ENCODE measurements around the gene MTARC1.

The MTARC1 gene

DNA sequence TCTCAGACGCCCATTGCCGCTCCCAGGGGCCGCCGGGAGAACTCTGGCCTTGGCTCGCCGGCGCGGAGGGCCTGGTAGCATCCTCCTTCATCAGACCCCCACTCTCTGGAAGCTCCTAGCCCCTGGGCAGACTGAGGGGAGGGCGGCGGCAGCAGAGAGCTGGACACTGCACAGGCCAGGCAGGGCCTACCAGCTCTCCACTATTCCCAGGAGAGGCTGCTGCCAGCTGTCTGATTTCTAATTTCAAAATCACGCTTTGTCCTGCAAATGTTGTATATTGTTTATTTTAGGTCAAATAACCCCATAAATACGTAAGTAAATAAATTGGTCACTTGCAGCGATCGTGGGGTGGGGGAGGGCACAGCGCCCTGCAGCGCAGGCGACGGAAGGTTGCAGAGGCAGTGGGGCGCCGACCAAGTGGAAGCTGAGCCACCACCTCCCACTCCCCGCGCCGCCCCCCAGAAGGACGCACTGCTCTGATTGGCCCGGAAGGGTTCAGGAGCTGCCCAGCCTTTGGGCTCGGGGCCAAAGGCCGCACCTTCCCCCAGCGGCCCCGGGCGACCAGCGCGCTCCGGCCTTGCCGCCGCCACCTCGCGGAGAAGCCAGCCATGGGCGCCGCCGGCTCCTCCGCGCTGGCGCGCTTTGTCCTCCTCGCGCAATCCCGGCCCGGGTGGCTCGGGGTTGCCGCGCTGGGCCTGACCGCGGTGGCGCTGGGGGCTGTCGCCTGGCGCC, at the start of gene MTARC1:
Gene MTARC1, plus strand, starts transcription at position 577 of the 732 bp plus-strand sequence. Its CDS starts 32 bp downstream, at position 609.
- peak; percentile 74 to 89 for DNase-seq

DNA sequence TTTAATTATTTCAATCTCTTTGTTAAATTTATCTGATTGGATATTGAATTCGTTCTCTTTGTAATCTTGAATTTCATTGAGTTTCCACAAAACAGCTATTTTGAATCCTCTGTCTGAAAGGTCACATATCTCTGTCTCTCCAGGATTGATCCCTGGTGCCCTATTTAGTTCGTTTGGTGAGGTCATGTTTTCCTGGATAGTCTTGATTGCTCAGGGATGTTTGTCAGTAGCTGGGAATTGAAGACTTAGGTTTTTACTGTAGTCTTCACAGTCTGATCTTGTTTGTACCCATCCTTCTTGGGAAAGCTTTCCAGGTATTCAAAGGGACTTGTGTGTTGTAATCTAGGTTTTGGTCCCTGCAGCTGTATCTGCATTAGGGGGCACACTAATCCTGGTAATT, 45.4 kb upstream of the MTARC1 start:
- no peak for DNase-seq

DNA sequence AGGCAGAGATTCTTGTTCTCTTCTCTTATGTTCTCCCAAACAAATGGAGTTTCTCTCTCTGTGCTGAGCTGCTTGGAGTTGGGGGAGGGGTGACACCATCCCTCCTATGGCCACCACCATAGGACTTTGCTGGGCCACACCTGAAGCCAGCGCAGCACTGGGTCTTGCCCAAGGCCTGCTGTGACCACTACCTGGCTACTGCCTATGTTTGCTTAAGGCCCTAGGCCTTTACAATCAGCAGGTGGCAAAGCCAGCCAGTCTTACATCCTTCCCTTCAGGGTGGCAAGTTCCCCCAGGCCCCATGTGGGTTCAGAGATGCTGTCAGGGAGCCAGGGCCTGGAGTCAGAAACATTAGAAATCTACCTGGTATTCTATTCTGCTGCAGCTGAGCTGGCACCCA, 44.9 kb upstream of the MTARC1 start:
- no peak for DNase-seq

DNA sequence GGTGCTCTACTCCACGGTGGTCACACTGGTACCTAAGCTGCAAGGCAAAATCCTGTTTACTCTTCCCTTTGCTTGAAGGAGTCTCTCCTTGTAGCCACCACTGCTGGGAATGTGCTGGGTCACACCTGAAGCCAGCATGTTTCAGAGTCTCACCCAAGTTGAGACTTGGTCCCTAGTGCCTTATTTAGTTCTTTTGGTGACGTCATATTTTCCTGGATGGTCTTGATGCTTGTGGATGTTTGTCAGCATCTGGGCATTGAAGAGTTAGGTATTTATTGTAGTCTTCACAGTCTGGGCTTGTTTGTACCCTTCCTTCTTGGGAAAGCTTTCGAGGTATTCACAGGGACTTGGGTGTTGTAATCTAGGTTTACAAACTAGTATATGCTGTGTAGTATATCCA, 44.2 kb upstream of the MTARC1 start:
- DNase-seq, result no peak

DNA sequence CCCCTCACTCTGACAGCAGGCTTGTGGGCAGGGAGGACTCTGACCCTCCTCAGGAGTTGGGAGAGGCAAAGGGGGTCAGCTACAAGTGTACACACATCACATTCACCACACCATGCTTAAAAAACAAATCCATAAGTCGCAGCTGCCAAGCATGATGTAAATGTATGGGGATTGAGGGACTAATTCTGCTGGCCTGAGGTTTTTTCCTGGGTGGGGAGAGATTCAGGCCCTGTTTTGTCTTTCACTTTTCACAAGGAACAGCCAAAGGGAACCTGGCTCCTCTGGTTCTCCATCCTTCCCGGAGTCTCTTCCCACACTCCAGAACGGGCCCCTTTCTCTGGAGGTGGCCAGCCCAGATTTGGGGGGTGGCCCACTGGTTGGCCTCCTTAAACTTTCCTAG, 39.9 kb upstream of the MTARC1 start:
- no peak for DNase-seq

DNA sequence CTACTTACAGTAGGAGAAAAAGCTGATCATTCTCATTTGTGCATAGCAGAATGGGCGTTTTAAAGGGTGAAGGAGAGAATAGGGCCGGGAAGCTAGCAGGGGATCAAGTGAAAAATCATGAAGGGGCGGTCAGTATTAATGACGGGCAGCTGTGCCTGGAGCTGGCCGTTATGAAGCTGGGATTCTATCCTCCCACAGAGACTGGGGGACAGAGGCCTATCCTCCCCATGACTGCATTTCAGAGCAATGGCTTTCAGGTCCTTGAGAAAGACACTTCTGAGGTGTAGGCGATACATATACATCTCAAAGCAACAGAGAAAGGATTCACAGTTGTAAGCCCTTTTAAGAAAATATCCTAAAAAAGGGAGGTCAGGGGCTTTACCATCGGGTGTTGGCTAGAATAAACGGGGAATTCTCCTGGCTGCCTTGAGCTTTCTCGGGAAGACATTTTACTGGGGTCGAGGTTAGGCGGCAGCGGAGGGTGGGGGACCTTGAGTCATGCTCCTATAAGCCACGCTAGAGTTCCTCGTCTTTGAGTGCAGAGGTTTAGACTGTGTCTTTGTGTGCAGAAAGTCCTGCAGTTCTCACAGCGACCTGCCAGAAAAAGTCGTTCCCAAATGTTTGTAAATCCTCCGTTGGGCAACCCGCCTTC, 39.1 kb upstream of the MTARC1 start:
- no peak for DNase-seq

DNA sequence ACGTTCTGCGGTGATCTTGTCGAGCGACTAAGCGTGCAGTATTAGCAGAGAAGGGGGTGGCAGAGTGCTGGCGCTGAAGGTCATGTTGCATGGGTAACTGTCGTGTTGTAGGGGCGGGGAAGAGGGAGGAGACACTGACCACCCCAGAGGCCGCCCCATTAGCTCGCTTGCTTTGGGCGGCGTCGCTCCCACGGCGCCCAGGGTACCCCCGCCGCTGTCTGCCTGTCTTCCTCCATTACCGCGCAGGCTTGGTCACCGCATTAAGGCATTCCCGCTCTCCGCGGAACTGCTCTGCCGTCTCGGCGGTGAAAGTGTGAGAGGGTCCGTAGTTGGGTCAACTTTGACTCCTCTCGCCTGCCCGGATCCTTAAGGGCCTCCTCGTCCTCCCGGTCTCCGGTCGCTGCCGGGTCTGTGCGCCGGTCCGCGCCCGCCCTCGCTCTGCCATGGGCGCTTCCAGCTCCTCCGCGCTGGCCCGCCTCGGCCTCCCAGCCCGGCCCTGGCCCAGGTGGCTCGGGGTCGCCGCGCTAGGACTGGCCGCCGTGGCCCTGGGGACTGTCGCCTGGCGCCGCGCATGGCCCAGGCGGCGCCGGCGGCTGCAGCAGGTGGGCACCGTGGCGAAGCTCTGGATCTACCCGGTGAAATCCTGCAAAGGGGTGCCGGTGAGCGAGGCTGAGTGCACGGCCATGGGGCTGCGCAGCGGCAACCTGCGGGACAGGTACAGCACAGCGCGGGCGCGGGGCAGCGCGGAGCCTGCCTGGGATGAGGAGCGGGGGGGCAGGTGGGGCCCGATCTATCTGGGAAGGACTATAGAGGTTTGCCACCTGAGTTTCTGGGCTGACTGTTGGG, 38.4 kb upstream of the MTARC1 start, which contains the start of gene MTARC2:
Gene MTARC2, plus strand, starts transcription at position 234 of the 846 bp plus-strand sequence. Its CDS starts 210 bp downstream, at position 444.
- peak; percentile 71 to 79 for DNase-seq

DNA sequence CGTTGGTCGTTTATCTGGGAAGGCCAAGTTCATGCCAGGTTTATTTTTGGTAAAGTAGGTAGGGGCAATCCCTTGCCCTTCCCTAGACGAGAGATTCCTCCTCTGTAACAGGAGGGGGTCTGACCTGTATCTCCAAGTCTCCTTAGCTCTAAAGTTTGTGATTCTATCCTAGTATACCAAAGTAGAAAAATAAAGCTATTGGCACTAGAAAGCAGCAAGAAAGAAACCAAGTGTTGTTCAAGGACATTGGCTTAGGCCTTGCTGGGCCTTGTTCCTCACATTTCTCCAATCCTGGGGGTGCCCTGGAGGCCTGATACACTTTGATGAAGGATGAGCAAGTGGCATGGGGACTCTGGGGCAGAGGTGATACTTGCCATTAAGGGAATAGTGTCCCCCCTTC, 37.8 kb upstream of the MTARC1 start:
- no peak for DNase-seq

DNA sequence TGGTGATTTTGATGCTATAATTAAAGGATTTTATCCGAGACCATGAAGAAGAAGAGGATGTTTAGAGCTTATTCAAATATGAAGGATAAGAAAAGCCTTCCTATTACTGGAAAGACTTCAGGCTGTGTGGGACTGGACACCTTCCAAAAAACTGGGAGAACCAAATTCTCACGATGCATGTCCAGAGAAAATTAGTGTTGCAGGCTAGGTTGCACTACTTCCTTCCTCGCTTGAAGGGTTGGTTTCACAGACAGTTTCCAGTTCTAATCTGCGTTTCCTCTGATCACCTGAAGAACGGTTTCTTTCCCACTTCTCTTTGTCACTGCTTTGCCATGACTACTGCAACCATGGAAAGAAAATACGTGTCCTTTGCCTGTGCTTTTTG, 36.6 kb upstream of the MTARC1 start:
- DNase-seq, result no peak

DNA sequence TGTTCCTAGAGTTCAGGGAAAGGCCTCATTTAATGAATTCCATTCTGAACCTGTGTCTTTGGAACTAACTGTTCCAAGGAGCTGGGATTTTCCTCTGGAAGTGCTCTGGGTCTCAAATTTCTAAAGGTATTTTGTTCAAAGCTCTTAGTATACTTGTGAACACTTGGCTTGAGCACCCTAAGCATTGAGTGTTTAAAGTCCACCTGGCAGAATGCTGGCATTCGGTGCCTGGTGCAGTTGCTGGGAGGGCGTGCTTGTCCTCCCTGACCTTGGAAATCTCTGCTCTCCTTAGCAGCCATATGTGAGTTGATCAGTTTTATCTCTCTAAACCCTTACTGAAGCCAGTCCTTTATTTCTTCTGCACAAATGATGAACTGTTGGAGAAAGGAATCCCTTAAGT, 35.6 kb upstream of the MTARC1 start:
- DNase-seq, result no peak

DNA sequence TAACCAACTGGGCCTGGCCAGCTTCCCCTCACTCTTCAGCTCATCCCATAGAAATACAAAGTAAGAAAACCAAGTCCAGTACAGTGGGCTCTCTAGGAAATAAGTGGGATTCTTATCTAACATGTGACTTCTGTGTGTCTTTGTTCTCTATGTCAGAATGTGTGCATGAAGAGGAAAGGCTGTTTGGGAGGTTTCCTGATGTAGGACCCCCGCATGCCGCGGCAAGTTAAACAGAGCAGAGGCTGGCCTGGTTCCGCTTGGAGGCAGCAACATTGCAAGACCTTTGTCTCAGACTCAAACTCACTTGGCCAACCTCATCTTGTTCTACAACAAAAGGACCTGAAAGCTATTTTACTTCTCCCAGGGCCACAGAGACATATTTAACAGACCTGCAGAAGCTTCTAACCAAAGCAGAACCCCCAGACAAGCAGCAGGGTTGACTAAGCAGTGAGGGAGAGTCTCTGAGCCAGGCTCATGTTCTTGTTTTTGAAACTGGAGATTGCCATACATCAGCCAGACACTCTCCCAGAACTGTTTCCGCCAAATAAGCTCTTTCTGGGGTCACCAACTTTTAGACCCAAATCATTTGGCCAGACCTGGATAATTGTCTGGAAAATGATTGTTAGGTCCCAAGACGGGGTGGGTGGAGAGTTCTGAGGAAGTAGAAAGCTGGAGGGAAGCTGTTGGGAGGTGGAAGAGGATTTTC, 32.3 kb upstream of the MTARC1 start:
- no peak for DNase-seq

DNA sequence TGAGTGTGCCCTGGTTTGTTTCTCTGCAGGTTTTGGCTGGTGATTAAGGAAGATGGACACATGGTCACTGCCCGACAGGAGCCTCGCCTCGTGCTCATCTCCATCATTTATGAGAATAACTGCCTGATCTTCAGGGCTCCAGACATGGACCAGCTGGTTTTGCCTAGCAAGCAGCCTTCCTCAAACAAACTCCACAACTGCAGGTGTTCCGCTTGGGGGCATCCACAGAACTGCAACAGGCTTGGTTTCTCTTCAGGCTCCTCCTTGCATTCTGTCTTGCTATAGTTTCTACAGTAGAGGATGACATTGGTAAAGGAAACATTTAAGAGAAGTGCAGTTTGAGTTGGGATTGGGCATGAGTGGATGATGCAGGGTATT, 31.8 kb upstream of the MTARC1 start:
- no peak for DNase-seq

DNA sequence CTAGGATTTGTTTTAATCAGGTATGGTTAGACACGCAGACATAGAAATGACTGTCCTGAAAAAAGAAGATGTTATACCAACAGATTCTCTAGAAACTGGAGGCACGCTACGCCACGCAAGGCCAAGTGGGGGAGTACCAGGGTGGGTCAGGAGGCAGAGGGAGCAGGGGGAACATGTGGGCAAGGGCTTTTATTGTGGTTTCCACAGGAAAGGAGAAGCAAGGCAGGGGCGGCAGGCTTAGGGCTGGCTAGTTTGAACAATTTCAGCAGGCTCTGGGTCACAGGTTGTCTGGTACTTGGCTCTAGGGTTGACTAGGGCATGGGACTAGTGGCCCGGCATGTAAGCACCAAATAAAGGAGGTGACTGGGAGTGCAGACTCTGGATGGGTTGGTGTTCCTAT, 31.4 kb upstream of the MTARC1 start:
- DNase-seq, result no peak

DNA sequence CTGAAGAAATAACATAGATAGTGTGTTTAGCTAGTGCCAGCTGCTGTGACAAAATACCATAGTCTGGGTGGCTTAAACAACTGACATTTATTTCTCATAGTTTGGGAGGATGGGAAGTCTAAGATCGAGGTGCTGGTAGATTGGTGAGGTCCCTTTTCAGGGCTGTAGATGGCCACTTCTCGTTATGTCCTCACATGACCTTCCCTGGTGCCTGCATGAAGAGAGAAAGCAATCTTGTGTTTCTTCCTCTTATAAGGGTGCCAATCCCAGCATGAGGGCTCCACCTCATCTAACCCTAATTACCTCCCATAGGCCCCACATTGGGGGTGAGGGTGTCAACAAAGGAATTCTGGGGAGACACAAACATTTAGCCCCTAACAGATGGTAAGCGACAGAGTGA, 29.3 kb upstream of the MTARC1 start:
- DNase-seq, result no peak

DNA sequence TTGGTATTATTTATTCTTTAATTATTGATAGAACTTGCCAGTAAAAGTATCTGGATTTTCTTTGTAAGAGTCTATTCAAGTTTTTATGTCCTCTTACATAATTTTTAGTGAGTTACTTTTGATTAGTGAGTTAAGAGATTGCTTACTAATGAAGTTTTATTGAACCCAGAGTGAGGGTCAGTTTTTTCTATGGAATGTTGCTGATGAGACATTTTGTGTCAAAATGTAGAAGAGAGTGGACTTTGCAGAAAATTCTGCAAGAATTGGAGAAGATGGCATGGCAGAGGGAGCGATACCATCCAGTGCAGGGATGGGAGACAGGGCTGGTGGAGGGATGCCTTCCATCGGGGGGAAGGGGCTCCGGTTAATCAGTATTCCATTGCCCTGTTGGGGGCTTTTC, 27.6 kb upstream of the MTARC1 start:
- no peak for DNase-seq

DNA sequence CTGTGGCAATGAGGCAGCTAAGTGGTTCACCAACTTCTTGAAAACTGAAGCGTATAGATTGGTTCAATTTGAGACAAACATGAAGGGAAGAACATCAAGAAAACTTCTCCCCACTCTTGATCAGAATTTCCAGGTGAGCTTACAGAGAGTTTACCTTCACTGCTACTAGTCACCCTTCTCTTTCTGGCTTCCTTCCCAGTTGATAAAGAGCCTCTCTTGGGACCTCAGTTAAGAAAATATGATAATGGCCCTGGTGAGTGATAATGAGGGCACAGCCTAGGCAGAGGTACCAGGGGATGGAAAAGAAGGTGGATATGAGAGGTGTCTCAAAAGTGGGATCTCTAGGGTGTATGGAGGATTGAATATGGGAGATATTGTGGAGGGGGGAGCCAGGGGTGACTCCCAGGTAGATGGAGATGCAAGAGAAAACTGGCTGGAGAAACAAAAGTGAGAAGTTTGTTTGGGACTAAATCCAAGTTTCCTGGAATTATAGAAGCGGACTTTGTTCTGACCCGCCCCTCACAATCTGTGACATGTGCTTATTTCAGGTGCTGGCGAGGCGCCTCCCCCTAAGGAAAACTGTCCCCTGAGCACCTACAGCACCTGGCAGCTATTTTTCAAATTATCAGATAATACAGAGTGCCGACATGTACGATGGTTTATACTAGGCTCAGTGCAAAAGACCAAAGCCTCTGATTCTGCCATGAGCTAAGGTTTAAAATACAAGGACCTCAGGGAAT, 24.9 kb upstream of the MTARC1 start:
- no peak for DNase-seq

DNA sequence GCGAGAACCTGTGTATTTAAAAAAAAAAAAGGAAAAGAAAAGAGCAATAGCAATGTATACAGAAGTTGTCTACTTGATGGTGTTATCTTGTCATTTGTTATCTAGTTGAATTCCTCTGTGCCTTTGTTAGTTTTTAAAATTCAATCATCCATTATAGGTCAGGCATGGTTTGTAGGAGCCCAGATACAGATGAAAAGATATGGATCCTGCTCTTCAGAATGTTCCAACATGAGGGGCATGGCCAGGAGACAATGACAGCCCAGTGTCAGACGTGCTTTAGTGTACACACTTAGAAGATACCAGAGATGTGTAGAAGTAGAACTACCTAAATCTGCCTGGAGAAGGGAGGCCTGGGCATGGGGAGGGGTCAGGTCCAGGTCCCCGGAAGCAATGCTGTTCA, 22.0 kb upstream of the MTARC1 start:
- no peak for DNase-seq

DNA sequence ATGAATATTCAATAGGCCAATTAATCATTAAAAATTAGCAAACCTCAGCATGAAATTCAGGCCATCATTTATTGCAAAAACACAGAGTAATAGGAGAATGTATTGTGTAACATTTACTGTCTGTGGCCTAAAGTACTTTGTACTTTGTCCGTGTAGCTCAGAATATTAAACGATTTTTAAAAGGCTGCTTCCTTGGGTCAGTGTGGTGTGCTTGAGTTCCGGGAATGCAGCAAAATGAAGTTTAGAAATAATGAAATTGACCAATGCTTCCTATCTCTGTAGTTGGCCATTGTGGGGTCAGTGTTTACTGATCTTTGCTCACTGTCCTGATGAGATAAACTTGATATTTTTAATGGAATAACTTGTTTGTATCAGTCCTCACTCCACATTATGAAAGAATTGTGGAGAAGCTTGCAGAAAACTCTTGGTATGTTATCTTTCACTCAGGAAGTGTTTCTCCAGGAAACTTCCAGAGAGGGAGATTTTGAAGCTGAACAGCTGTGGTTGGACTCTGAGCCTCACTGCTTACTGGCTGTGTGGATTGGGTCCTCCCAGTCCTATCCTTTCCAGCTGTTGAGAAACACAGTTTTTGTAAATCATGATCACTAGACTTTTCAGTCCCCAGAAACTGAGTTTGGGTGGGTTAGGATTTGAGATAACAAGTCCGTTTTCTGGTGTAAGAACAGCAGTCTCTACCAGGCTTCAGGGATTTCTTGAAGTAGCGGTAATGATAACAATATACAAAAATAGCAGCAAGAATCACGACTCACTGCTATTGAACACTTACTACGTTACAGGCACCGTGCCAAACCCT, 19.2 kb upstream of the MTARC1 start:
- DNase-seq, result no peak

DNA sequence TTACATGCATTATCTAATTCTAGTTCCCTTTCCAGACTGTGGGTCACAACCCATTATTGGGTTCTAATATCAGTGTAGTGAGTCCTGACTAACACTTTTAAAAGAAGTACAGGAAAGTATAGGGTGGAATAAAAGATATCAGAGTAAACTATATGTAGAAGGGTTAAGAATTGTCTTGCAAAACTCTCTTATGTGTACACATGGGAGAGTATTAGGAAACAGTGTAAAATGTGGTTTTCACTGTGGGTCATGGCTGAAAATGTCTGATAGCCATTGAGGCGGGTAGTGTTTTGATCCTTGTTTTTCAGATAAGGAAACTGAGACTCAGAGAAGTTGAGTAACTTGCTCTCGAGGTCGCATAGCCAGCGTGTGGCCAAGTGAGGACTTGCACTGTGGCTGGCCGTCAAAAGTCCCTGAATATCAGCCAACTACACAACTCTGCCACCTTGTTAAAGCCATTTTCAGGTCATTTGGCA, 18.5 kb upstream of the MTARC1 start:
- DNase-seq, result no peak

DNA sequence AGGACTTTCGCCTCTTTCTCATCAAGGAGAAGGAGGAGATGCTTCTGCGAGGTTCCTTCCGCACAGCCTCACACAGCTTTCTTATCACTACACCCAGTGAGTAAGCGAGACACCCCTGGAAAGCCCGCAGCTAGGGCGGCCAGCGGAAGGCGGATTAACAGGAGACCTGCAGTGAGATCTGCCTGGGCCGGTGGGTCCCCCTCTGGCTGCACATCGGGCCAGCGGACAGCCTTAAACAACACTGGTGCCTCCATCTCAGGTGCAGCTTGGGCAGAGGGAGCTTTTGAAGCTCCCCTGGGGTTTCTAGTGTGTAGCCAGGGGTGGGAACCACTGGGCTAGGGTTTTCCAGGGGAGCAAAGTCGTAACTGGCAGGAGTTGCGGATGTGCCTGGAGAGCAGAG, 17.5 kb upstream of the MTARC1 start:
- no peak for DNase-seq

DNA sequence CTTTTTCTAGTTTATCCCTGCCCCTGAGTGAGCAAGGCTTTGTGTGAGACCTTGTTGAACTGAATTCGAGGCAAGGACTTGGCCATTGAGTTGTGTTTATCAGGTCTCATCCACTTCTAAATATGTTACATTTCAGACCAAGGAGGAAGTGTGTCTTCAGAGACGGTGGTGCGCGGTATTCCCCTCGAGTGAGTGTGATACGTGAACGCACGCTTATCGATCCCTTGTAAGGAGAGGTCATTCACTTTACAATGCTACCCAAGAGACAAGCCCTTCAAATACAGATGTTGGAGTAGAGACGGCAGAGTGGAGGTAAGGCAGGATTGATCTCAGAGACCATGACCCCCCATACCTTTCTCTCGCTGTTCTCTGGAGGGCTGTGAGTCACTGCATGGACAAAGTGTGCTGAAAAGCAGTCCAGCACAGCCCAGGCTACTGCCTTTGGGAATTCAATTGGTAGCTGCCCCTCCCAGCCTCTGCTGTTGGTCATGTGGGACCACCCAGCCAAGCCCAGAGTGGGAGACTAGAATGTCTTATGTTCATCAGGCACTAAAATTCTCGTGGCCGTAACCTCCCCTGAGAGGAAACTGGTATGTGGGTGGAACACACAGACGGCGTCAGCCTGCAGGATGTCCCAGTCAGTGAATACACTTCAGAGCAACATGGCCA, 16.3 kb upstream of the MTARC1 start:
- DNase-seq, result no peak

Data from NCI-H2081 (cell line).